DOHH2 (cell line): Measurements from ENCODE around the gene SLC2A2.

Experiments used
- CTCF ChIP-seq: fragments of 200-600 bp; sonication (generic); IDR thresholded peaks from one replicate; pipeline ENCODE4 v1.5.1; 2014; ENCODE audit warnings: antibody characterized with exemption, mild to moderate bottlenecking, low read depth, low read length; ENCODE audit not compliant: poor library complexity, severe bottlenecking
- EZH2phosphoT487 ChIP-seq: fragments of 200-600 bp; sonication (generic); IDR thresholded peaks from 2 replicates; pipeline ENCODE4 v1.6.1; 2017; ENCODE audit warnings: borderline replicate concordance, mild to moderate bottlenecking, antibody characterized with exemption, low read length, moderate library complexity, mixed read lengths

DNA sequence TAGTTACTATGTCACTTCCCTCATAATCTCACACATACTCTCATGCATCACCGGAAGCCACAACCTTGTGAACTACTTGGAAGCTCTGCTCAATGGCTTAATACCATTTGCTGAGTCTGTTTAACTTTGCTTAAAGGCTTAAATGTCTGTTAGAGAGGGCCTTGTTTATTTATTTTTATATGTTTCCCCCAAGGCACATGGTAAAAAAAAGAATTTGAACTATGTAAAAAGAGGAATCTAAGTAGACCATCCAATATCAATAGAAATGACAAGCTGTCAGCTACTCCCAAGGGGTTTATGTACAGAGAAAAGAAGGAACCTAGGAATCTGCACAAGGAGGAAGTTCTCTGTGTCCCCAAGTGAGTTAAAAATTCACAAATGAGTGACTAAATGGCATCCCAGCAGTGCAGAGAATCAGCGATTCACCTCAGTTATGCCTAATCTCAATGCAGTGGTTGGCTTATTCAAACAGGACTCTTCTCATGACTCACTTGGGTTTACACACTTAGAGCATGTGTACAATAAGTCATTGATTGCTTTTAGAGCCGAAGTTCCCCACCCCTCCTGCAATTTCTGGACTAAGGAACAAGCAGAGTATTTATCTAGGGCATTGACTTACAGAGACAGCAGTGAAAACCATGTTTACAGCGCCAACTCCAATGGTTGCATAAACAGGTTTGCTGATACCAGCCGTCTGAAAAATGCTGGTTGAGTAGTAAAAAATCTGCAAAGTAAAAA is 24.4 kb downstream of the SLC2A2 start:
- no peak for TF ChIP-seq CTCF
- no peak for TF ChIP-seq EZH2phosphoT487
